Endothelial cell of umbilical vein (primary cell): Measurements from ENCODE around the gene CD83.

Source experiments
- EZH2 ChIP-seq: IDR thresholded peaks from 2 replicates; pipeline ENCODE4 v1.6.1; 2012; ENCODE audit warnings: borderline replicate concordance, low read depth, mild to moderate bottlenecking, moderate library complexity, low read length, inconsistent platforms; ENCODE audit not compliant: severe bottlenecking
- FOS ChIP-seq: IDR thresholded peaks from 2 replicates; pipeline ENCODE4 v1.6.1; 2011; ENCODE audit warnings: mild to moderate bottlenecking, low read length, moderate library complexity, borderline replicate concordance; ENCODE audit not compliant: insufficient read depth
- GATA2 ChIP-seq: IDR thresholded peaks from 2 replicates; pipeline ENCODE4 v1.7.0; 2011; ENCODE audit warnings: low read depth, mild to moderate bottlenecking, moderate library complexity, mixed read lengths, low read length; ENCODE audit not compliant: insufficient read length, insufficient read depth
- JUN ChIP-seq: IDR thresholded peaks from 2 replicates; pipeline ENCODE4 v1.6.1; 2011; ENCODE audit warnings: borderline replicate concordance, low read depth; ENCODE audit not compliant: insufficient read length, insufficient read depth
- MYC ChIP-seq: IDR thresholded peaks from one replicate; pipeline ENCODE4 v1.6.1; 2011; ENCODE audit warnings: mild to moderate bottlenecking, low read depth, low read length
- POLR2A ChIP-seq: IDR thresholded peaks from 2 replicates; pipeline ENCODE4 v1.6.1; 2012; ENCODE audit warnings: low read depth, mild to moderate bottlenecking, control low read depth, low read length
- POLR2AphosphoS5 ChIP-seq: IDR thresholded peaks from 2 replicates; pipeline ENCODE4 v1.6.1; 2012; ENCODE audit warnings: low read depth, mild to moderate bottlenecking, control low read depth, low read length, moderate library complexity; ENCODE audit not compliant: insufficient read depth
- TF ChIP-seq, protein P1 (sequence below): IDR thresholded peaks from 2 replicates; pipeline ENCODE4 v1.6.1; 2011; ENCODE audit not compliant: insufficient read depth, insufficient read length
- TF ChIP-seq, protein P2 (sequence below), 2 donors: IDR thresholded peaks; 1 replicate in 1 of 2; 2 replicates in 1 of 2; pipeline ENCODE4 v1.5.1; 2011; ENCODE audit warnings: low read length in 2 of 2, mild to moderate bottlenecking in 2 of 2, moderate library complexity in 2 of 2, control low read depth in 1 of 2, inconsistent platforms in 1 of 2, low read depth in 1 of 2; ENCODE audit not compliant: insufficient read depth in 1 of 2; ENCODE audit errors: extremely low read depth in 1 of 2

- no peak for TF ChIP-seq EZH2
- TF ChIP-seq, protein P1, sequence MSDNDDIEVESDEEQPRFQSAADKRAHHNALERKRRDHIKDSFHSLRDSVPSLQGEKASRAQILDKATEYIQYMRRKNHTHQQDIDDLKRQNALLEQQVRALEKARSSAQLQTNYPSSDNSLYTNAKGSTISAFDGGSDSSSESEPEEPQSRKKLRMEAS = no peak
- no peak for TF ChIP-seq POLR2A
- TF ChIP-seq, protein P2, sequence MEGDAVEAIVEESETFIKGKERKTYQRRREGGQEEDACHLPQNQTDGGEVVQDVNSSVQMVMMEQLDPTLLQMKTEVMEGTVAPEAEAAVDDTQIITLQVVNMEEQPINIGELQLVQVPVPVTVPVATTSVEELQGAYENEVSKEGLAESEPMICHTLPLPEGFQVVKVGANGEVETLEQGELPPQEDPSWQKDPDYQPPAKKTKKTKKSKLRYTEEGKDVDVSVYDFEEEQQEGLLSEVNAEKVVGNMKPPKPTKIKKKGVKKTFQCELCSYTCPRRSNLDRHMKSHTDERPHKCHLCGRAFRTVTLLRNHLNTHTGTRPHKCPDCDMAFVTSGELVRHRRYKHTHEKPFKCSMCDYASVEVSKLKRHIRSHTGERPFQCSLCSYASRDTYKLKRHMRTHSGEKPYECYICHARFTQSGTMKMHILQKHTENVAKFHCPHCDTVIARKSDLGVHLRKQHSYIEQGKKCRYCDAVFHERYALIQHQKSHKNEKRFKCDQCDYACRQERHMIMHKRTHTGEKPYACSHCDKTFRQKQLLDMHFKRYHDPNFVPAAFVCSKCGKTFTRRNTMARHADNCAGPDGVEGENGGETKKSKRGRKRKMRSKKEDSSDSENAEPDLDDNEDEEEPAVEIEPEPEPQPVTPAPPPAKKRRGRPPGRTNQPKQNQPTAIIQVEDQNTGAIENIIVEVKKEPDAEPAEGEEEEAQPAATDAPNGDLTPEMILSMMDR (IDR thresholded peaks at IDR 0.05; ENCODE audit: extremely low read depth in 1 of 2, insufficient read depth in 1 of 2, low read depth in 1 of 2, low read length in 2 of 2) = no peak
- TF ChIP-seq MYC = no peak
- no peak for TF ChIP-seq POLR2AphosphoS5
- no peak for TF ChIP-seq FOS
- TF ChIP-seq JUN = no peak
- no peak for TF ChIP-seq GATA2
These were observed 8.8 kb upstream of the CD83 start for GRCh38 chr6:14108571-14109410.
